Glutamatergic neuron (in vitro differentiated cells): ENCODE measurements around the gene USB1. TPM values are rescaled to one million over a fixed set of nuclear protein-coding genes. Genes with fewer than 3 reads are reported as not detected.

Experiments
- DNase-seq: peaks from one replicate; pipeline ENCODE4 v3.0.0; 2022
- H3K27ac Mint-ChIP-seq: one replicate; pipeline ENCODE4 v1.8.0; 2020; ENCODE audit warnings: mild to moderate bottlenecking, mixed read lengths, inconsistent platforms; ENCODE audit not compliant: unreplicated experiment
- H3K27me3 Mint-ChIP-seq: one replicate; pipeline ENCODE4 v1.8.0; 2020; ENCODE audit warnings: mild to moderate bottlenecking, moderate library complexity, mixed read lengths, inconsistent platforms; ENCODE audit not compliant: unreplicated experiment
- H3K36me3 Mint-ChIP-seq: one replicate; pipeline ENCODE4 v1.8.0; 2020; ENCODE audit warnings: mild to moderate bottlenecking, mixed read lengths, inconsistent platforms; ENCODE audit not compliant: unreplicated experiment
- H3K4me1 Mint-ChIP-seq: one replicate; pipeline ENCODE4 v1.8.0; 2020; ENCODE audit warnings: mild to moderate bottlenecking, low read depth, mixed read lengths, inconsistent platforms; ENCODE audit not compliant: unreplicated experiment
- H3K4me3 Mint-ChIP-seq: one replicate; pipeline ENCODE4 v1.8.0; 2020; ENCODE audit warnings: mild to moderate bottlenecking, mixed read lengths, inconsistent platforms; ENCODE audit not compliant: unreplicated experiment
- H3K9me3 Mint-ChIP-seq: one replicate; pipeline ENCODE4 v1.8.0; 2020; ENCODE audit warnings: mild to moderate bottlenecking, moderate library complexity, mixed read lengths, inconsistent platforms; ENCODE audit not compliant: unreplicated experiment
- total RNA-seq: library from RNA; stranded (reverse); fragmentation: NEBNext Ultra II Directional; extraction: Animal tissue kit (Norgen Biotek cat#: 25700); gene quantifications from one replicate; pipeline ENCODE4 v1.2.1, GENCODE V29; 2021; ENCODE audit not compliant: unreplicated experiment
- TF ChIP-seq, protein P1 (sequence below): fragments of 200-600 bp; sonication (generic); IDR thresholded peaks from one replicate; pipeline ENCODE4 v1.5.0; 2021; ENCODE audit not compliant: partially characterized antibody, unreplicated experiment

USB1 gene
- total RNA-seq, 1 donor from 2014 or later, result 107 TPM

DNA sequence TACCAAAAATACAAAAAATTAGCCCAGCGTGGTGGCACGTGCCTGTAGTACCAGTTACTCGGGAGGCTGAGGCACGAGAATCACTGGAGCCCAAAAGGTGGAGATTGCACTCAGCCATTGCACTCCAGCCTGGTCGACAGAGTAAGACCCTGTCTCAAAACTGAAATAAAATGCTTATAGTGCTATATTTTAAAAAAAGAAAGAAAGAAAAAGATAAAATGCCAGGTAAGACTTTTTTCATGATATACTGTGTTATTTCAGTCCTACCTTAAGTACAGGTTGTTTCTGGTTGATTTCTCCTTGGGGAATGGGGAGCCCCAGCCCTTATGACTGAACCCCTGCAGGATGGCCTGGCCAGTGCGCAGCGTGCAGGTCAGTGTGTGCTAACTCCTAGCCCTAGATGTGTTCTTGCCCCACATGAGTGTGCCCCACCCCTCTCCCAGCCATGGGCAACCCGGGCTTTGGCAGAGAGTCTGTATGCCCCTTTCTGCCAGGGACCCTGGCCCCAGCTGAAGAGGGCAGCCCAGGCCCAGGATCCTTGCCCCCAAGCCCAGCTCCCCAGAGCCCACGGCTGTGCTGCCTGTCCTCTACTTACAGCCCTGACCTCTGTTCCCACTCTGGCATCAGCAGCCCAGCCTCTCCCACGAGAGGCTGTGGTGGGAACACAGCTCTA, 31.6 kb upstream of the USB1 start:
- H3K27me3 Mint-ChIP-seq, result peaks cover 5% of the 10 kb centered on the region
- no peak overlapping the region for H3K27ac Mint-ChIP-seq
- H3K36me3 Mint-ChIP-seq, result no peaks in the 10 kb centered on the region
- H3K4me3 Mint-ChIP-seq, result no peak overlapping the region
- no peaks in the 10 kb centered on the region for H3K4me1 Mint-ChIP-seq
- TF ChIP-seq, protein P1, sequence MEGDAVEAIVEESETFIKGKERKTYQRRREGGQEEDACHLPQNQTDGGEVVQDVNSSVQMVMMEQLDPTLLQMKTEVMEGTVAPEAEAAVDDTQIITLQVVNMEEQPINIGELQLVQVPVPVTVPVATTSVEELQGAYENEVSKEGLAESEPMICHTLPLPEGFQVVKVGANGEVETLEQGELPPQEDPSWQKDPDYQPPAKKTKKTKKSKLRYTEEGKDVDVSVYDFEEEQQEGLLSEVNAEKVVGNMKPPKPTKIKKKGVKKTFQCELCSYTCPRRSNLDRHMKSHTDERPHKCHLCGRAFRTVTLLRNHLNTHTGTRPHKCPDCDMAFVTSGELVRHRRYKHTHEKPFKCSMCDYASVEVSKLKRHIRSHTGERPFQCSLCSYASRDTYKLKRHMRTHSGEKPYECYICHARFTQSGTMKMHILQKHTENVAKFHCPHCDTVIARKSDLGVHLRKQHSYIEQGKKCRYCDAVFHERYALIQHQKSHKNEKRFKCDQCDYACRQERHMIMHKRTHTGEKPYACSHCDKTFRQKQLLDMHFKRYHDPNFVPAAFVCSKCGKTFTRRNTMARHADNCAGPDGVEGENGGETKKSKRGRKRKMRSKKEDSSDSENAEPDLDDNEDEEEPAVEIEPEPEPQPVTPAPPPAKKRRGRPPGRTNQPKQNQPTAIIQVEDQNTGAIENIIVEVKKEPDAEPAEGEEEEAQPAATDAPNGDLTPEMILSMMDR, result no peak
- H3K9me3 Mint-ChIP-seq, result peaks cover 2% of the 10 kb centered on the region
- no peak for DNase-seq

DNA sequence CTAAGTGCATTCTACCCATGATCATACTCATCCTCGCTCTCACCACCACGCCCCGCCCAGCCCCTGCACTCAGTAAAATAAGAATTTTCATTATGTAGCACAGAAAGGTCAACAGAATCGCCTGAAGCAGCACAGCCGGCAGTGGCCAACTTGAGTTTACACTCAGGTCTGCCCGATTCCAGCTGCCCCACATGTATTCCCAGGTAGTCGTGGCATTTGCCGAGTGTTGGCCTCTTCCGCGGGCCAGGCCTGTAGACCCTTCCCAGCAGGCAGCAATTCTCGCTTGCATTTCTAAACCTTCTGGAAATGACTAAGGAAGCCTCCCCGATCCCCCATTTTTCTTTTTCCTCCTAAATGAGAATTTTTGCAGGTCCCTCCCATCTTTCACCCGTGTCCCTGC, 30.9 kb upstream of the USB1 start:
- no peaks in the 10 kb centered on the region for H3K36me3 Mint-ChIP-seq
- H3K4me3 Mint-ChIP-seq, result no peak overlapping the region
- no peaks in the 10 kb centered on the region for H3K4me1 Mint-ChIP-seq
- H3K27ac Mint-ChIP-seq, result no peak overlapping the region
- peaks cover 3% of the 10 kb centered on the region for H3K27me3 Mint-ChIP-seq
- TF ChIP-seq, protein P1, result no peak
- H3K9me3 Mint-ChIP-seq, result no peaks in the 10 kb centered on the region
- no peak for DNase-seq

DNA sequence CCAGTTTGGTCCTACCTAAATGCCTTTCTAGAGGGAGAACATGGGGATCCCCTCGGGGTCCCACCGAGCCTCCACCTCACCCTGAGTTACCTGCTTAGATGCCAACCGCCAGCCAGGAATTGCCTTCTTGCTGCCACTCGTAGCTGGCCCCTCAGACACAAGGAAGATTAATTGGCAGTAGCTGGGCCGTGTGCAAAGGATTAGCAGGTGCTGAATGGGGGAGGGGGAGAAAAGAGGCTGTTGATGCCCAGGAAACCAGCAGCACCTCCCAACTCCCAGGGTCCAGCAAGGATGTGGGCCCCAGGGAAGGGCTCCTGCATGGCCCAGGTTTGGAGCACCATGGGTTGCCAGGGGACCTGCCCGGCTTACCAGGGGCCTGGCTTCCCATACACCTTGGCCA, 30.2 kb upstream of the USB1 start, which contains the start of gene CNGB1:
CNGB1 (minus strand) TSS at position 159 of the 400 bp plus-strand sequence. CDS start 3,842 bp downstream, outside the sequence.
- no peak for DNase-seq
- TF ChIP-seq, protein P1, result no peak
- H3K27me3 Mint-ChIP-seq, result peaks cover 3% of the 10 kb centered on the region
- H3K4me1 Mint-ChIP-seq, result no peaks in the 10 kb centered on the region
- H3K36me3 Mint-ChIP-seq, result no peaks in the 10 kb centered on the region
- no peak within 1 kb of the TSS for H3K4me3 Mint-ChIP-seq
- no peaks in the 10 kb centered on the region for H3K9me3 Mint-ChIP-seq
- no peak within 1 kb of the TSS for H3K27ac Mint-ChIP-seq

DNA sequence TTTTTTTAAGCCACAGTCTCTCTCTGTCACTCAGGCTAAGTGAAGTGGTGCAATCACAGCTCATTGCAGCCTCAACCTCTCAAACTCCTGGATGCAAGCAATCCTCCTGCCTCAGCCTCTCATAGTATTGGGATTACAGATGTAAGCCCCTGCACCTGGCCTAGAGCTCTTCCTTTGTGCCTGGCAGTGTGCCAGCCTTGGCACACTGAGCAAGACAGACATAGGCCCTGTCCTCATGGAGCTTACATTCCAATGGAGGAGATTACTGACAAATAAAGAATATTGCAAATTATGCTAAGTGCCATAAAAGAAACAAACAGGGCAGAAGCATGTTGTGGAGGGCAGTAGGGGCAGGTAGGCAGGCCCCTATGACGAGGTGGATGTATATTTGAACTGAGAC, 29.4 kb upstream of the USB1 start:
- no peaks in the 10 kb centered on the region for H3K9me3 Mint-ChIP-seq
- no peak overlapping the region for H3K4me3 Mint-ChIP-seq
- TF ChIP-seq, protein P1, result no peak
- peaks cover 3% of the 10 kb centered on the region for H3K27me3 Mint-ChIP-seq
- no peak for DNase-seq
- no peaks in the 10 kb centered on the region for H3K36me3 Mint-ChIP-seq
- H3K4me1 Mint-ChIP-seq, result no peaks in the 10 kb centered on the region
- H3K27ac Mint-ChIP-seq, result no peak overlapping the region

DNA sequence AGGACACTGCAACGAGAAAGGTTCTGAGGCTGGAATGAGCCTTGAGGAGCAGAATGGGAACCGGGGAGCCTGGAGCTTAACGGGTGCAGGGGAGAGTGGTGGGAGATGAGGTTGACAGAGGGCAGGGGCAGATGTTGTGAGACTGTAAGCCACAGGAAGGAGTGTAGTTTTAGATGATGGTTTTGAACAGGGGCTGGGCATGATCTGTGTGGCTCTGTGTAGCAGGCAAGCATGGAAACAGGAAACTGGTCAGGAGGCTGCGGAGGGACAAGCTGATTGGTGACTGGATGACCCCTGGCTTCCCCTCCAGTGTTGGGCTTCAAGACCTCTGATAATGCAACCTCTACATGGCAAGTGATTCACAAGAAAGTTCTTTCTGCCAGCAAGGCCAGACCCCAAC, 28.9 kb upstream of the USB1 start:
- Mint-ChIP-seq H3K4me3 (no peak overlapping the region), H3K4me1 (no peaks in the 10 kb centered on the region), H3K9me3 (no peaks in the 10 kb centered on the region), H3K27me3 (peaks cover 2% of the 10 kb centered on the region), H3K27ac (no peak overlapping the region), H3K36me3 (no peaks in the 10 kb centered on the region)
- TF ChIP-seq, protein P1, result no peak
- no peak for DNase-seq
